Stimulated activated naive CD8-positive, alpha-beta T cell treated with anti-CD3 and anti-CD28 coated beads, Interleukin-15, amount 100 ng/mL, for 72 hours (primary cell): Measurements from ENCODE around the gene WDR59.
A peak's percentile ranks its signal among the peaks of the same experiment; 100 is the strongest.

Source experiments
- ATAC-seq: fragments of 150-1000 bp; cut with Tn5 transposase; 2 replicates; pipeline ENCODE4 v1.10.0; 2021; ENCODE audit warnings: mild to moderate bottlenecking, moderate library complexity
- DNase-seq, 2 donors: peaks; one replicate each; pipeline ENCODE4 v3.0.0; 2021 to 2022
- H3K27ac Mint-ChIP-seq, 2 donors: one replicate each; pipeline ENCODE4 v1.8.0; 2022; ENCODE audit warnings: mild to moderate bottlenecking in 2 of 2, mixed read lengths in 2 of 2, moderate library complexity in 2 of 2
- H3K27me3 Mint-ChIP-seq: one replicate; pipeline ENCODE4 v1.8.0; 2022; ENCODE audit warnings: mixed read lengths
- H3K4me1 Mint-ChIP-seq: one replicate; pipeline ENCODE4 v1.8.0; 2022; ENCODE audit warnings: mild to moderate bottlenecking, mixed read lengths
- H3K4me3 Mint-ChIP-seq, 2 donors: one replicate each; pipeline ENCODE4 v1.8.0; 2022; ENCODE audit warnings: mild to moderate bottlenecking in 2 of 2, mixed read lengths in 2 of 2, moderate library complexity in 1 of 2
- H3K9me3 Mint-ChIP-seq, 2 donors: one replicate each; pipeline ENCODE4 v1.8.0; 2022; ENCODE audit warnings: mixed read lengths in 2 of 2

WDR59 gene

GRCh38 chr16:74842413-74842812 is 142.5 kb downstream of the WDR59 start:
- no peaks in the 10 kb centered on the region for H3K4me1 Mint-ChIP-seq
- H3K4me3 Mint-ChIP-seq = no peak overlapping the region
- DNase-seq (no peak), ATAC-seq (no peak)
- no peaks in the 10 kb centered on the region for H3K27me3 Mint-ChIP-seq
- no peak overlapping the region for H3K27ac Mint-ChIP-seq
- H3K9me3 Mint-ChIP-seq = no peaks in the 10 kb centered on the region

- no peak for ATAC-seq
- peak overlapping the region in 1 of 2 donors; percentile 48 for H3K27ac Mint-ChIP-seq
- no peak overlapping the region for H3K4me3 Mint-ChIP-seq
- no peak for DNase-seq
- H3K27me3 Mint-ChIP-seq = no peaks in the 10 kb centered on the region
- H3K9me3 Mint-ChIP-seq = no peaks in the 10 kb centered on the region
- no peaks in the 10 kb centered on the region for H3K4me1 Mint-ChIP-seq
Measured at GRCh38 chr16:74841904-74842303, 143.0 kb downstream of the WDR59 start.

- no peak for DNase-seq
- Mint-ChIP-seq H3K4me1 (no peaks in the 10 kb centered on the region), H3K9me3 (no peaks in the 10 kb centered on the region), H3K27ac (peak overlapping the region in 1 of 2 donors; percentile 82), H3K27me3 (no peaks in the 10 kb centered on the region), H3K4me3 (no peak overlapping the region)
- ATAC-seq = no peak
Measured at GRCh38 chr16:74841469-74841868, 143.5 kb downstream of the WDR59 start.

- DNase-seq = no peak
- no peaks in the 10 kb centered on the region for H3K9me3 Mint-ChIP-seq
- ATAC-seq = no peak
- H3K4me3 Mint-ChIP-seq = no peak overlapping the region
- H3K4me1 Mint-ChIP-seq = no peaks in the 10 kb centered on the region
- no peaks in the 10 kb centered on the region for H3K27me3 Mint-ChIP-seq
- no peak overlapping the region for H3K27ac Mint-ChIP-seq
Measured at GRCh38 chr16:74837056-74837455, 147.9 kb downstream of the WDR59 start.

GRCh38 chr16:74836111-74836671 is 148.7 kb downstream of the WDR59 start:
- no peak overlapping the region for H3K27ac Mint-ChIP-seq
- H3K27me3 Mint-ChIP-seq = no peaks in the 10 kb centered on the region

GRCh38 chr16:74832228-74832627 is 152.7 kb downstream of the WDR59 start:
- ATAC-seq (no peak), DNase-seq (no peak)
- H3K4me3 Mint-ChIP-seq = no peak overlapping the region
- H3K27me3 Mint-ChIP-seq = no peaks in the 10 kb centered on the region
- no peaks in the 10 kb centered on the region for H3K4me1 Mint-ChIP-seq
- H3K27ac Mint-ChIP-seq = no peak overlapping the region
- H3K9me3 Mint-ChIP-seq = peaks cover 16 to 19% of the 10 kb centered on the region in 2 donors

More at GRCh38 chr16:74836111-74836671, 148.7 kb downstream of the WDR59 start:
- DNase-seq (no peak), ATAC-seq (no peak)
- Mint-ChIP-seq H3K9me3 (no peaks in the 10 kb centered on the region), H3K4me3 (no peak overlapping the region), H3K4me1 (no peaks in the 10 kb centered on the region)

- no peaks in the 10 kb centered on the region for H3K27me3 Mint-ChIP-seq
- H3K4me3 Mint-ChIP-seq = no peak overlapping the region
- no peaks in the 10 kb centered on the region for H3K4me1 Mint-ChIP-seq
- DNase-seq = no peak
- no peak for ATAC-seq
- no peak overlapping the region for H3K27ac Mint-ChIP-seq
- H3K9me3 Mint-ChIP-seq = peaks cover 16 to 19% of the 10 kb centered on the region in 2 donors
Measured at GRCh38 chr16:74831467-74831866, 153.5 kb downstream of the WDR59 start.

GRCh38 chr16:74830648-74831047 is 154.3 kb downstream of the WDR59 start:
- H3K9me3 Mint-ChIP-seq = peaks cover 16 to 19% of the 10 kb centered on the region in 2 donors
- no peaks in the 10 kb centered on the region for H3K4me1 Mint-ChIP-seq
- DNase-seq (no peak), ATAC-seq (no peak)
- H3K27ac Mint-ChIP-seq = no peak overlapping the region
- H3K27me3 Mint-ChIP-seq = no peaks in the 10 kb centered on the region
- H3K4me3 Mint-ChIP-seq = no peak overlapping the region

GRCh38 chr16:74829637-74830036 is 155.3 kb downstream of the WDR59 start:
- H3K9me3 Mint-ChIP-seq = peaks cover 16 to 21% of the 10 kb centered on the region in 2 donors
- no peaks in the 10 kb centered on the region for H3K4me1 Mint-ChIP-seq
- no peak overlapping the region for H3K27ac Mint-ChIP-seq
- H3K4me3 Mint-ChIP-seq = no peak overlapping the region
- no peak for ATAC-seq
- H3K27me3 Mint-ChIP-seq = peaks cover 4% of the 10 kb centered on the region
- DNase-seq = no peak

GRCh38 chr16:74825941-74826340 is 159.0 kb downstream of the WDR59 start:
- H3K4me1 Mint-ChIP-seq = no peaks in the 10 kb centered on the region
- H3K4me3 Mint-ChIP-seq = no peak overlapping the region
- ATAC-seq (no peak), DNase-seq (no peak)
- H3K9me3 Mint-ChIP-seq = peaks cover 16 to 27% of the 10 kb centered on the region in 2 donors
- peaks cover 21% of the 10 kb centered on the region for H3K27me3 Mint-ChIP-seq
- H3K27ac Mint-ChIP-seq = no peak overlapping the region

- H3K27me3 Mint-ChIP-seq = peaks cover 21% of the 10 kb centered on the region
- no peak for ATAC-seq
Measured at GRCh38 chr16:74825016-74825415, 159.9 kb downstream of the WDR59 start.

More at GRCh38 chr16:74825016-74825415, 159.9 kb downstream of the WDR59 start:
- H3K27ac Mint-ChIP-seq = no peak overlapping the region
- H3K4me1 Mint-ChIP-seq = no peaks in the 10 kb centered on the region
- DNase-seq = no peak
- H3K4me3 Mint-ChIP-seq = no peak overlapping the region
- peaks cover 16 to 27% of the 10 kb centered on the region in 2 donors for H3K9me3 Mint-ChIP-seq
